ENCODE measurements around the gene ASS1. TPM values are rescaled to one million over a fixed set of nuclear protein-coding genes. Genes with fewer than 3 reads are reported as not detected.

Gene ASS1
- total and polyA plus RNA-seq, 5 donors from 2014 or later: not detected

GRCh38 chr9:130476151-130476730 is 31.5 kb downstream of the ASS1 start:
- ATAC-seq (ENCODE audit: low read depth in 2 of 2) (no peak), DNase-seq (no peak)
- Histone ChIP-seq H3K9me3 (ENCODE audit: control insufficient read depth in 2 of 2, low read length in 2 of 2) (no peaks in the 10 kb centered on the region), H3K4me3 (ENCODE audit: low read depth, low read length) (no peak overlapping the region), H3K27ac (ENCODE audit: insufficient read depth, low read length, poor library complexity, severe bottlenecking) (no peak overlapping the region), H3K36me3 (ENCODE audit: control insufficient read depth, insufficient read depth, low read length) (no peaks in the 10 kb centered on the region), H3K27me3 (ENCODE audit: control insufficient read depth, insufficient read depth, low read length) (no peaks in the 10 kb centered on the region), H3K4me1 (ENCODE audit: control insufficient read depth, insufficient read depth, low read length, poor library complexity, severe bottlenecking) (no peaks in the 10 kb centered on the region)
- peaks cover 37% of the 10 kb centered on the region for H3K27me3 Mint-ChIP-seq
- H3K4me3 Mint-ChIP-seq: no peak overlapping the region
- H3K9me3 Mint-ChIP-seq: no peaks in the 10 kb centered on the region
- H3K27ac Mint-ChIP-seq: no peak overlapping the region
- H3K4me1 Mint-ChIP-seq: peaks cover 0 to 3% (median 0%) of the 10 kb centered on the region in 4 donors
- no peaks in the 10 kb centered on the region for H3K36me3 Mint-ChIP-seq

- Mint-ChIP-seq H3K9me3 (peaks cover 0 to 1% (median 0%) of the 10 kb centered on the region in 7 donors), H3K4me1 (peaks cover 0 to 3% (median 0%) of the 10 kb centered on the region in 4 donors), H3K36me3 (no peaks in the 10 kb centered on the region), H3K27ac (no peak overlapping the region), H3K27me3 (peaks cover 28% of the 10 kb centered on the region), H3K4me3 (no peak overlapping the region)
- no peak overlapping the region for H3K27ac ChIP-seq (ENCODE audit: insufficient read depth, low read length, poor library complexity, severe bottlenecking)
- DNase-seq (no peak), ATAC-seq (ENCODE audit: low read depth in 2 of 2) (no peak)
- H3K4me3 ChIP-seq (ENCODE audit: low read depth, low read length): no peak overlapping the region
- H3K4me1 ChIP-seq (ENCODE audit: control insufficient read depth, insufficient read depth, low read length, poor library complexity, severe bottlenecking): no peaks in the 10 kb centered on the region
- no peaks in the 10 kb centered on the region for H3K27me3 ChIP-seq (ENCODE audit: control insufficient read depth, insufficient read depth, low read length)
- no peaks in the 10 kb centered on the region for H3K9me3 ChIP-seq (ENCODE audit: control insufficient read depth in 2 of 2, low read length in 2 of 2)
- no peaks in the 10 kb centered on the region for H3K36me3 ChIP-seq (ENCODE audit: control insufficient read depth, insufficient read depth, low read length)
Measured at GRCh38 chr9:130477564-130477963, 32.8 kb downstream of the ASS1 start.

- H3K27me3 ChIP-seq (ENCODE audit: control insufficient read depth, insufficient read depth, low read length): no peaks in the 10 kb centered on the region
- ATAC-seq (ENCODE audit: low read depth in 2 of 2) (no peak), DNase-seq (no peak)
- H3K4me3 Mint-ChIP-seq: no peak overlapping the region
- H3K4me1 Mint-ChIP-seq: peaks cover 0 to 2% (median 0%) of the 10 kb centered on the region in 4 donors
- H3K27ac ChIP-seq (ENCODE audit: insufficient read depth, low read length, poor library complexity, severe bottlenecking): no peak overlapping the region
- H3K4me3 ChIP-seq (ENCODE audit: low read depth, low read length): no peak overlapping the region
- H3K9me3 Mint-ChIP-seq: peaks cover 0 to 1% (median 0%) of the 10 kb centered on the region in 7 donors
- no peaks in the 10 kb centered on the region for H3K36me3 ChIP-seq (ENCODE audit: control insufficient read depth, insufficient read depth, low read length)
- H3K4me1 ChIP-seq (ENCODE audit: control insufficient read depth, insufficient read depth, low read length, poor library complexity, severe bottlenecking): no peaks in the 10 kb centered on the region
- no peaks in the 10 kb centered on the region for H3K36me3 Mint-ChIP-seq
- no peaks in the 10 kb centered on the region for H3K9me3 ChIP-seq (ENCODE audit: control insufficient read depth in 2 of 2, low read length in 2 of 2)
- H3K27ac Mint-ChIP-seq: no peak overlapping the region
- H3K27me3 Mint-ChIP-seq: peaks cover 27% of the 10 kb centered on the region
Measured at GRCh38 chr9:130478152-130478551, 33.4 kb downstream of the ASS1 start.

GRCh38 chr9:130478736-130479575 is 34.2 kb downstream of the ASS1 start:
- no peak overlapping the region for H3K4me3 ChIP-seq (ENCODE audit: low read depth, low read length)
- H3K9me3 ChIP-seq (ENCODE audit: control insufficient read depth in 2 of 2, low read length in 2 of 2): no peaks in the 10 kb centered on the region
- H3K36me3 ChIP-seq (ENCODE audit: control insufficient read depth, insufficient read depth, low read length): no peaks in the 10 kb centered on the region
- DNase-seq (no peak), ATAC-seq (ENCODE audit: low read depth in 2 of 2) (no peak)
- H3K27ac ChIP-seq (ENCODE audit: insufficient read depth, low read length, poor library complexity, severe bottlenecking): no peak overlapping the region
- Mint-ChIP-seq H3K27me3 (peaks cover 25% of the 10 kb centered on the region), H3K4me3 (no peak overlapping the region), H3K4me1 (peaks cover 0 to 2% (median 0%) of the 10 kb centered on the region in 4 donors), H3K36me3 (no peaks in the 10 kb centered on the region), H3K9me3 (peaks cover 0 to 1% (median 0%) of the 10 kb centered on the region in 7 donors), H3K27ac (no peak overlapping the region)
- H3K27me3 ChIP-seq (ENCODE audit: control insufficient read depth, insufficient read depth, low read length): no peaks in the 10 kb centered on the region
- no peaks in the 10 kb centered on the region for H3K4me1 ChIP-seq (ENCODE audit: control insufficient read depth, insufficient read depth, low read length, poor library complexity, severe bottlenecking)

- H3K27ac Mint-ChIP-seq: no peak overlapping the region
- Histone ChIP-seq H3K9me3 (ENCODE audit: control insufficient read depth in 2 of 2, low read length in 2 of 2) (no peaks in the 10 kb centered on the region), H3K27me3 (ENCODE audit: control insufficient read depth, insufficient read depth, low read length) (no peaks in the 10 kb centered on the region), H3K36me3 (ENCODE audit: control insufficient read depth, insufficient read depth, low read length) (no peaks in the 10 kb centered on the region), H3K27ac (ENCODE audit: insufficient read depth, low read length, poor library complexity, severe bottlenecking) (no peak overlapping the region), H3K4me3 (ENCODE audit: low read depth, low read length) (no peak overlapping the region), H3K4me1 (ENCODE audit: control insufficient read depth, insufficient read depth, low read length, poor library complexity, severe bottlenecking) (no peaks in the 10 kb centered on the region)
- H3K36me3 Mint-ChIP-seq: no peaks in the 10 kb centered on the region
- no peak for DNase-seq
- no peak overlapping the region for H3K4me3 Mint-ChIP-seq
- peaks cover 25% of the 10 kb centered on the region for H3K27me3 Mint-ChIP-seq
- ATAC-seq (ENCODE audit: low read depth in 2 of 2): no peak
- peaks cover 0 to 1% (median 0%) of the 10 kb centered on the region in 7 donors for H3K9me3 Mint-ChIP-seq
- H3K4me1 Mint-ChIP-seq: no peaks in the 10 kb centered on the region
Measured at GRCh38 chr9:130479587-130479986, 34.8 kb downstream of the ASS1 start.

GRCh38 chr9:130480673-130481072 is 35.9 kb downstream of the ASS1 start:
- no peak for ATAC-seq (ENCODE audit: low read depth in 2 of 2)
- no peaks in the 10 kb centered on the region for H3K4me1 Mint-ChIP-seq
- no peaks in the 10 kb centered on the region for H3K4me1 ChIP-seq (ENCODE audit: control insufficient read depth, insufficient read depth, low read length, poor library complexity, severe bottlenecking)
- H3K27me3 ChIP-seq (ENCODE audit: control insufficient read depth, insufficient read depth, low read length): no peaks in the 10 kb centered on the region
- H3K27ac Mint-ChIP-seq: no peak overlapping the region
- H3K27ac ChIP-seq (ENCODE audit: insufficient read depth, low read length, poor library complexity, severe bottlenecking): no peak overlapping the region
- no peaks in the 10 kb centered on the region for H3K9me3 ChIP-seq (ENCODE audit: control insufficient read depth in 2 of 2, low read length in 2 of 2)
- no peak for DNase-seq
- H3K36me3 Mint-ChIP-seq: no peaks in the 10 kb centered on the region
- H3K4me3 Mint-ChIP-seq: no peak overlapping the region
- H3K36me3 ChIP-seq (ENCODE audit: control insufficient read depth, insufficient read depth, low read length): no peaks in the 10 kb centered on the region
- H3K27me3 Mint-ChIP-seq: peaks cover 29% of the 10 kb centered on the region
- H3K4me3 ChIP-seq (ENCODE audit: low read depth, low read length): no peak overlapping the region
- H3K9me3 Mint-ChIP-seq: peaks cover 0 to 1% (median 0%) of the 10 kb centered on the region in 7 donors

GRCh38 chr9:130482463-130482862 is 37.7 kb downstream of the ASS1 start:
- H3K27ac Mint-ChIP-seq: no peak overlapping the region
- H3K27me3 Mint-ChIP-seq: peaks cover 24% of the 10 kb centered on the region
- Histone ChIP-seq H3K4me1 (ENCODE audit: control insufficient read depth, insufficient read depth, low read length, poor library complexity, severe bottlenecking) (no peaks in the 10 kb centered on the region), H3K4me3 (ENCODE audit: low read depth, low read length) (no peak overlapping the region), H3K27ac (ENCODE audit: insufficient read depth, low read length, poor library complexity, severe bottlenecking) (no peak overlapping the region), H3K36me3 (ENCODE audit: control insufficient read depth, insufficient read depth, low read length) (no peaks in the 10 kb centered on the region), H3K27me3 (ENCODE audit: control insufficient read depth, insufficient read depth, low read length) (no peaks in the 10 kb centered on the region), H3K9me3 (ENCODE audit: control insufficient read depth in 2 of 2, low read length in 2 of 2) (no peaks in the 10 kb centered on the region)
- H3K4me1 Mint-ChIP-seq: no peaks in the 10 kb centered on the region
- no peaks in the 10 kb centered on the region for H3K36me3 Mint-ChIP-seq
- no peak for DNase-seq
- H3K9me3 Mint-ChIP-seq: peaks cover 0 to 1% (median 0%) of the 10 kb centered on the region in 7 donors
- no peak overlapping the region for H3K4me3 Mint-ChIP-seq
- ATAC-seq (ENCODE audit: low read depth in 2 of 2): no peak
